MCF 10A (cell line): ENCODE data around the gene SLC38A8. TPM values are rescaled to one million over a fixed set of nuclear protein-coding genes. Genes with fewer than 3 reads are reported as not detected.

Experiments used
- BruUV-seq: library from RNA; stranded (reverse); fragments of 400-500 nt; replicated peaks from 2 replicates; lab custom pipeline; 2021; lab: Mats Ljungman, UMichigan
- CTCF ChIA-PET: fragments of 300-600 bp; sonication (Branson Sonifier 250); formaldehyde crosslinking; extraction: SDS; loops from one replicate; lab custom pipeline; 2021; ENCODE audit warnings: antibody characterized with exemption, inconsistent platforms; lab: Yijun Ruan, JAX
- POLR2A ChIA-PET: fragments of 300-600, 350-650 bp; sonication (Branson Sonifier 250); formaldehyde crosslinking; extraction: SDS; loops from one replicate; lab custom pipeline; 2020; ENCODE audit warnings: antibody characterized with exemption, inconsistent platforms; lab: Yijun Ruan, JAX
- DNase-seq: peaks from one replicate; pipeline ENCODE4 v3.0.0-alpha.2; 2018; ENCODE audit not compliant: unreplicated experiment
- H3K27ac Mint-ChIP-seq: one replicate; pipeline ENCODE4 v1.8.0; 2022; ENCODE audit warnings: mild to moderate bottlenecking, low read depth, mixed read lengths; ENCODE audit not compliant: unreplicated experiment
- H3K27me3 Mint-ChIP-seq: one replicate; pipeline ENCODE4 v1.8.0; 2022; ENCODE audit warnings: mixed read lengths; ENCODE audit not compliant: insufficient read depth, unreplicated experiment
- H3K36me3 Mint-ChIP-seq: one replicate; pipeline ENCODE4 v1.8.0; 2022; ENCODE audit warnings: mild to moderate bottlenecking, moderate library complexity, mixed read lengths; ENCODE audit not compliant: insufficient read depth, unreplicated experiment
- H3K4me1 Mint-ChIP-seq: one replicate; pipeline ENCODE4 v1.8.0; 2022; ENCODE audit warnings: mixed read lengths; ENCODE audit not compliant: insufficient read depth, unreplicated experiment
- H3K4me3 Mint-ChIP-seq: one replicate; pipeline ENCODE4 v1.8.0; 2022; ENCODE audit warnings: mild to moderate bottlenecking, moderate library complexity, mixed read lengths; ENCODE audit not compliant: unreplicated experiment
- H3K9me3 Mint-ChIP-seq: one replicate; pipeline ENCODE4 v1.8.0; 2022; ENCODE audit warnings: mixed read lengths; ENCODE audit not compliant: unreplicated experiment
- intact Hi-C: fragments of 100-400 bp; cut with micrococcal nuclease; formaldehyde crosslinking; loops from 2 replicates; pipeline ENCODE4 v1.14.1; 2022
- total RNA-seq: library from RNA; stranded (reverse); gene quantifications from 2 replicates; pipeline ENCODE4 v1.2.3, GENCODE V29; 2022
- TF ChIP-seq, protein P1 (sequence below): fragments of 200-600 bp; IDR thresholded peaks from one replicate; pipeline ENCODE4 v1.8.0; 2022; ENCODE audit warnings: antibody characterized with exemption, mild to moderate bottlenecking; ENCODE audit not compliant: unreplicated experiment

The SLC38A8 gene
- total RNA-seq, 1 experiment from 2014 or later = not detected

DNA sequence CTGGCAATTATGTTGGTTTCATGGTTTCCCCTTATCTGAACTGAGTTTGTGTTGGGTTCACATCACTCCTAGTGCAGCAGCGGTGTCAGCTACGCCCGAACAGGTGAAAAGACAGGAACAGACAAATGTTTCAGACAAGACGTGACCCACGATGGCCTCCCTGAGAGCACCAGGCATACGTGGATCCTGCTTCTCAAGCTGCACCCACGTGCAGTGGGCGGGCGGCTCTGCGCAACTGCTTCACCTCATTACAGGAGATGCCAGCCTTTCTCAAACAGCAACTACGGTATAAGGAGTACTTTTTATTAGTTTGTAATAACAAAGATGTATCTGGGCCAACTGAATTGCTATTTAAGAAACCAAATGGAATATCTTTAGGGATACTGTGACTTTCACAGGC is 32.8 kb upstream of the SLC38A8 start:
- no peak overlapping the region for H3K27ac Mint-ChIP-seq
- H3K27me3 Mint-ChIP-seq = no peaks in the 10 kb centered on the region
- H3K4me3 Mint-ChIP-seq = no peak overlapping the region
- no peak for DNase-seq
- intact Hi-C loops = no loop called here
- H3K36me3 Mint-ChIP-seq = peaks cover 85% of the 10 kb centered on the region
- ChIA-PET POLR2A (interaction anchor here (1.6 kb wide), 1 partner anchor 12 kb away, joined by 3 read pairs; no protein-coding TSS in a partner anchor), CTCF (interaction anchor here (0.8 to 1.6 kb wide), 3 partner anchors 9 to 12 kb away, joined by 3 to 8 read pairs (median 6); no protein-coding TSS in a partner anchor)
- BruUV-seq = no TSS peak
- no peaks in the 10 kb centered on the region for H3K4me1 Mint-ChIP-seq
- TF ChIP-seq, protein P1, sequence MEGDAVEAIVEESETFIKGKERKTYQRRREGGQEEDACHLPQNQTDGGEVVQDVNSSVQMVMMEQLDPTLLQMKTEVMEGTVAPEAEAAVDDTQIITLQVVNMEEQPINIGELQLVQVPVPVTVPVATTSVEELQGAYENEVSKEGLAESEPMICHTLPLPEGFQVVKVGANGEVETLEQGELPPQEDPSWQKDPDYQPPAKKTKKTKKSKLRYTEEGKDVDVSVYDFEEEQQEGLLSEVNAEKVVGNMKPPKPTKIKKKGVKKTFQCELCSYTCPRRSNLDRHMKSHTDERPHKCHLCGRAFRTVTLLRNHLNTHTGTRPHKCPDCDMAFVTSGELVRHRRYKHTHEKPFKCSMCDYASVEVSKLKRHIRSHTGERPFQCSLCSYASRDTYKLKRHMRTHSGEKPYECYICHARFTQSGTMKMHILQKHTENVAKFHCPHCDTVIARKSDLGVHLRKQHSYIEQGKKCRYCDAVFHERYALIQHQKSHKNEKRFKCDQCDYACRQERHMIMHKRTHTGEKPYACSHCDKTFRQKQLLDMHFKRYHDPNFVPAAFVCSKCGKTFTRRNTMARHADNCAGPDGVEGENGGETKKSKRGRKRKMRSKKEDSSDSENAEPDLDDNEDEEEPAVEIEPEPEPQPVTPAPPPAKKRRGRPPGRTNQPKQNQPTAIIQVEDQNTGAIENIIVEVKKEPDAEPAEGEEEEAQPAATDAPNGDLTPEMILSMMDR = no peak
- no peaks in the 10 kb centered on the region for H3K9me3 Mint-ChIP-seq

DNA sequence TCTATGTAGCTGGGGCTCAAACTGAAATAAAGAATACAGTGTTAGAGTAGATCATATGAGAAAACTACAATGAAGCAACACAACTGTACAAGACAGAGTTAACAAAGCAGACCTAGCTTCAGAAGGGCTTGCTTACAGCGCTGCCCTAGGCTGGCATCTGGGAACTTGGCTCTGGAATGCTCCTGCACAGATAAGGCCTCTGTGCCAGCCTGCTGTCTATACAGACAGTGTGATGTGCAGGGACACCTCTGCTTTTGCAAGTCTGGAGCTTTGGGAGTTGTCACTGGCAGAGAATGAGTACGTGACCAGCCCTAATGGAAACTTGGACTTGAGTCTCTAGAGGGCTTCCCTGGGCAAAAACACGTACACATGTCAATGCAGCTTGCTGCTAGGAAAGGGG is 32.1 kb upstream of the SLC38A8 start:
- no peaks in the 10 kb centered on the region for H3K4me1 Mint-ChIP-seq
- ChIA-PET CTCF (interaction anchor here (0.8 to 1.6 kb wide), 3 partner anchors 8 to 12 kb away, joined by 3 to 8 read pairs (median 6); no protein-coding TSS in a partner anchor), POLR2A (interaction anchor here (1.6 kb wide), 1 partner anchor 12 kb away, joined by 3 read pairs; no protein-coding TSS in a partner anchor)
- BruUV-seq = no TSS peak
- TF ChIP-seq, protein P1 = no peak
- no peak for DNase-seq
- no peaks in the 10 kb centered on the region for H3K9me3 Mint-ChIP-seq
- intact Hi-C loops = no loop called here
- H3K27me3 Mint-ChIP-seq = no peaks in the 10 kb centered on the region
- no peak overlapping the region for H3K4me3 Mint-ChIP-seq
- H3K36me3 Mint-ChIP-seq = peaks cover 84% of the 10 kb centered on the region
- no peak overlapping the region for H3K27ac Mint-ChIP-seq

DNA sequence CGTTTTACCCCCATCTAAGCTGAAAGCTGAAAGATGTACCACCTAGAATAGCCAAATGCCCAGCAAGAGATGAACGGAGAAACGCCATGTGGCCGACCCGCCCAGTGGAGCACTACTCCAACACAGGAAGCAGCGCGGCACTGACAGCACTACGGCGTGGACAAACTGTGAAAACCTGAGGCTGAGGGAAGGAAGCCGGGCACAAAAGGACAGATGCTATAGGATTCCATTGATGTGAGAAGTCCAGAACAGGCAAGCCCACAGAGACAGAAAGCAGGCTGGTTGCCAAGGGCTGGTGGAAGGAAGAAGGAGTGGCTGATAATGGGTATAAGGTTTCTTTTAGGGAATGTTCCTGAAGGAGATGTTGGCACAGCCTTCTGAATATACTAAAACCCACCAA is 29.4 kb upstream of the SLC38A8 start:
- Mint-ChIP-seq H3K4me3 (no peak overlapping the region), H3K27me3 (no peaks in the 10 kb centered on the region), H3K27ac (no peak overlapping the region), H3K4me1 (no peaks in the 10 kb centered on the region), H3K36me3 (peaks cover 88% of the 10 kb centered on the region), H3K9me3 (no peaks in the 10 kb centered on the region)
- intact Hi-C loops = no loop called here
- CTCF ChIA-PET = interaction anchor here (0.6 kb wide), 1 partner anchor 20 kb away, joined by 4 read pairs; no protein-coding TSS in a partner anchor
- DNase-seq = no peak
- TF ChIP-seq, protein P1 = no peak
- POLR2A ChIA-PET = no interaction called here
- no TSS peak for BruUV-seq

DNA sequence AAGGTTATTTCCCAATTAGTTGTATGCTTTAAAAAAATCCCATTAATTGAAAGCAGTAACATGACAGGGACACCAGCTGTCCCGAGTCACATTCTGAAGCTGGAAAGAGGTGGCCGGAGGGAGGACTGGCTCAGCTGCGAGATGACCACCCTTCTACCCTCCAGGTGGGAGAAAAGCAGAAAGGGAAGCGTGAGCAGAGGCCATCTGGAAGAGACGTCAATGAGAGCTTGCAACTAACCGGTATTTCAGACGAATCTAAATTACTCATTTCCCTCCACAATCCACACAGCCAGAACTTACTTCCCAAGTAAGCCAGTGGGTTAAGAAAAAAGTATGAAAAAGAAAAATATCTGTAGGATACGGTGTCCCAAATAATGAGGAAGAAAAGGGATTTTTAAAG is 28.5 kb upstream of the SLC38A8 start:
- BruUV-seq = no TSS peak
- intact Hi-C loops = no loop called here
- Mint-ChIP-seq H3K27ac (no peak overlapping the region), H3K27me3 (no peaks in the 10 kb centered on the region), H3K36me3 (peaks cover 79% of the 10 kb centered on the region), H3K9me3 (no peaks in the 10 kb centered on the region), H3K4me1 (no peaks in the 10 kb centered on the region), H3K4me3 (no peak overlapping the region)
- TF ChIP-seq, protein P1 = no peak
- ChIA-PET POLR2A (interaction anchor here (0.6 to 0.7 kb wide), 2 partner anchors 25 to 279 kb away, joined by 3 read pairs; no protein-coding TSS in a partner anchor), CTCF (interaction anchor here (1.1 to 9.1 kb wide), 2 partner anchors 8 to 111 kb away, joined by 6 to 220 read pairs; partner anchors contain the start of gene OSGIN1)
- DNase-seq = no peak
